ENCODE data around the gene LINGO3. TPM values are rescaled to one million over a fixed set of nuclear protein-coding genes. Genes with fewer than 3 reads are reported as not detected.

Gene LINGO3
- total and polyA plus RNA-seq, 2 of the 8 experiments (the other 6 are each of a cell fraction or from before 2014, with no cell fraction given), result 0.59 TPM; not detected in 1

DNA sequence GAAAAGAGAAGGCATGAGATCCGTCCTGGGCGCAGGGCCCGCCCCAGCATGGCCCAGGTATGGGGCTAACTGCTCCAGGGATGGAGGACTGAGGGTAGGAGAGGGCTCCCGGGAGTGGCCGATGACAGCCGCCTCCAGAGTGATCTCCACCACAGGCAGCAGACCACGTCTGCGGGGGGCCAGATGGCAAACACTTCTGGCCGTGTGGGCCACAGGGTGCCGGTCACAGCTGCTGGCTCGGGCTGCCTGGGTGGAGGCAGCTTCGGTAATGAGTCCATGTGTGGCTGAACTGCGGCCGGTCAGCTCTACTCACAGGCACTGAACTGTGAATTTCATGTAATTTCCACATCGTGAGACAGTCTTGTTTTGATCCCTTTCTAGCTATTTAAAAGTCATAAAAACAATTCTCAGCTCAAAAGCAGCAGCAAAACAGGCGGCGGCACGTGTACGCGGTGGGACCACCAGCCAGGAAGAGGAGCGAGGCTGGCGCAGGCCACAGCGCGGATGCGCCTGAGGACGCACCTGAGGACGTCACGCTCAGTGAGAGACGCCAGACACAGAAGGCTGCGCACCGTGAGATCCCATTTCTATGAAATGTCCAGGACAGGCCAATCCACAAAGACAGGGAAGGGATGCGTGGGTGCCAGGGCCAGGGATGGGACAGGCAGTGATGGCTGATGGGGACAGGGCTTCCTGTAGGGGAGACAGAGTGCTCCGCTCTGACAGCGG lies 16.4 kb upstream of the LINGO3 start:
- no peak overlapping the region for H3K4me3 ChIP-seq (ENCODE audit: extremely low read depth in 1 of 4, insufficient read depth in 2 of 4, low read depth in 3 of 4, low read length in 4 of 4)
- peaks cover 10% of the 10 kb centered on the region; the same call in 1 of the 2 replicates for H3K23me2 ChIP-seq (ENCODE audit: low read depth, low read length)
- no peak overlapping the region for H3K4ac ChIP-seq (replicated peaks; ENCODE audit: insufficient read length, low read depth, low read length)
- no peak overlapping the region for H2AFZ ChIP-seq (ENCODE audit: low read length)
- H3K4me1 ChIP-seq (replicated peaks in 1 of 4; ENCODE audit: control insufficient read depth in 3 of 4, insufficient read depth in 4 of 4, low read length in 3 of 4), result peaks cover 0 to 11% (median 3%) of the 10 kb centered on the region in 4 experiments; a peak in 5 of 7 replicates
- peaks cover 0 to 9% of the 10 kb centered on the region in 2 experiments for H4K20me1 ChIP-seq (replicated peaks in 1 of 2; ENCODE audit: control insufficient read depth in 1 of 2, insufficient read depth in 2 of 2, low read length in 2 of 2)
- H2AK5ac ChIP-seq (ENCODE audit: low read depth, low read length), result no peak overlapping the region
- no peak overlapping the region for H3K56ac ChIP-seq (replicated peaks; ENCODE audit: insufficient read length, low read depth, low read length)
- H3K79me2 ChIP-seq (ENCODE audit: control insufficient read depth in 1 of 2, insufficient read depth in 2 of 2, low read length in 2 of 2), result peaks cover 4 to 21% of the 10 kb centered on the region in 2 experiments; a peak in 3 of 4 replicates
- ChIA-PET POLR2A (ENCODE audit: partially characterized antibody) (interaction anchor here (0.9 to 2.1 kb wide), 5 partner anchors 13 to 82 kb away, joined by 3 to 6 read pairs (median 4); no protein-coding TSS in a partner anchor), CTCF (ENCODE audit: partially characterized antibody) (interaction anchor here (4.2 kb wide), 1 partner anchor 8 kb away, joined by 25 read pairs; no protein-coding TSS in a partner anchor)
- H2BK12ac ChIP-seq (ENCODE audit: low read depth, low read length), result no peak overlapping the region
- H4K5ac ChIP-seq (ENCODE audit: insufficient read length, low read depth, low read length), result no peak overlapping the region
- H3K14ac ChIP-seq (ENCODE audit: insufficient read length), result no peak overlapping the region
- DNase-seq (ENCODE audit: low read depth in 1 of 2, low spot score in 2 of 2), result no peak
- H4K91ac ChIP-seq (replicated peaks; ENCODE audit: insufficient read length, low read length), result no peak overlapping the region
- no peak overlapping the region for H3K18ac ChIP-seq (ENCODE audit: extremely low read depth, low read length)
- H3K27ac ChIP-seq (ENCODE audit: low read depth, low read length), result 0 out of 2 replicates have a peak overlapping the region, but pooled peaks have one; percentile 15
- H2BK20ac ChIP-seq (ENCODE audit: low read length), result no peak overlapping the region
- H2BK120ac ChIP-seq (replicated peaks; ENCODE audit: low read depth, low read length), result no peak overlapping the region
- 93% methylated on average over 34 of the region's 34 CpGs; no CpG with 5 or more reads in 1 of the 2 experiments for WGBS, 2 experiments (ENCODE audit: extremely low coverage in 1 of 2, insufficient coverage in 1 of 2, insufficient read length in 1 of 2, insufficient replicate concordance in 2 of 2, low coverage in 1 of 2, low lambda C conversion rate in 2 of 2, missing lambda C conversion rate in 1 of 2)
- no peak overlapping the region for H2BK15ac ChIP-seq (ENCODE audit: low read length)
- H3K4me2 ChIP-seq (ENCODE audit: insufficient read depth in 1 of 2, low read depth in 2 of 2, low read length in 2 of 2), result no peak overlapping the region
- H3K9ac ChIP-seq (replicated peaks in 1 of 4; ENCODE audit: extremely low read depth in 1 of 4, low read depth in 3 of 4, low read length in 3 of 4), result no peak overlapping the region
- no peak for FAIRE-seq
- H3K23ac ChIP-seq (ENCODE audit: insufficient read length), result no peak overlapping the region
- H3K27me3 ChIP-seq (replicated peaks in 1 of 4; ENCODE audit: control insufficient read depth in 3 of 4, extremely low read depth in 1 of 4, insufficient read depth in 3 of 4, low read length in 3 of 4), result no peaks in the 10 kb centered on the region
- H3K9me3 ChIP-seq (ENCODE audit: insufficient read depth in 2 of 2, low read depth in 1 of 2, low read length in 1 of 2), result no peaks in the 10 kb centered on the region
- 0 out of 2 replicates have a peak overlapping the region, but pooled peaks have one; percentile 44 for H4K8ac ChIP-seq (ENCODE audit: extremely low read depth, insufficient read depth, low read length)
- H3K36me3 ChIP-seq (ENCODE audit: control insufficient read depth in 2 of 4, insufficient read depth in 4 of 4, low read length in 3 of 4), result peaks cover 0 to 11% (median 6%) of the 10 kb centered on the region in 4 experiments; a peak in 6 of 8 replicates
- H3K79me1 ChIP-seq (ENCODE audit: low read depth, low read length), result peaks cover 8% of the 10 kb centered on the region
- no peak overlapping the region for H2BK5ac ChIP-seq (ENCODE audit: low read depth, low read length)
- TF ChIP-seq JUN (IDR thresholded peaks at IDR 0.05; ENCODE audit: low read depth, low read length), result no peak
- TF ChIP-seq YY1 (IDR thresholded peaks at IDR 0.05; ENCODE audit: low read depth, low read length), result no peak
- TF ChIP-seq GABPA (IDR thresholded peaks at IDR 0.05; ENCODE audit: borderline replicate concordance, insufficient read depth, low read length), result no peak
- TF ChIP-seq KDM5A (IDR thresholded peaks at IDR 0.05; ENCODE audit: low read length), result no peak
- no peak for TF ChIP-seq BCL11A (IDR thresholded peaks at IDR 0.05; ENCODE audit: low read depth in 2 of 2, low read length in 2 of 2)
- no peak for TF ChIP-seq SIX5 (IDR thresholded peaks at IDR 0.05; ENCODE audit: low read depth, low read length)
- no peak for TF ChIP-seq ZNF274 (IDR thresholded peaks at IDR 0.05; ENCODE audit: borderline replicate concordance, extremely low read depth, low read length)
- TF ChIP-seq NANOG (IDR thresholded peaks at IDR 0.05; ENCODE audit: insufficient read depth, low read depth, low read length, poor library complexity, severe bottlenecking), result no peak
- no peak for TF ChIP-seq KDM4A (IDR thresholded peaks at IDR 0.05; ENCODE audit: low read depth, low read length, severe bottlenecking)
- TF ChIP-seq CBX8 (IDR thresholded peaks at IDR 0.05; ENCODE audit: borderline replicate concordance, low read depth, low read length), result no peak
- TF ChIP-seq BRCA1 (IDR thresholded peaks at IDR 0.05; ENCODE audit: low read depth, low read length), result no peak
- no peak for TF ChIP-seq NRF1 (IDR thresholded peaks at IDR 0.05; ENCODE audit: low read depth, low read length)
- TF ChIP-seq SP2 (IDR thresholded peaks at IDR 0.05; ENCODE audit: low read length), result no peak
